SH-SY5Y (cell line): ENCODE measurements around the gene MAGI2.

Experiments
- GATA2 ChIP-seq: IDR thresholded peaks from 2 replicates; pipeline ENCODE4 v1.6.1; 2011; ENCODE audit warnings: mild to moderate bottlenecking, low read depth, low read length
- GATA3 ChIP-seq: IDR thresholded peaks from 2 replicates; pipeline ENCODE4 v1.6.1; 2011; ENCODE audit warnings: low read depth, mild to moderate bottlenecking, low read length, moderate library complexity

GRCh38 chr7:79430391-79430790 lies 23.1 kb downstream of the MAGI2 start:
- no peak for TF ChIP-seq GATA2
- TF ChIP-seq GATA3 = no peak
